ENCODE data around the gene MTA3. TPM values are rescaled to one million over a fixed set of nuclear protein-coding genes. Genes with fewer than 3 reads are reported as not detected.
A peak's percentile ranks its signal among the peaks of the same experiment; 100 is the strongest.

MTA3 gene
- total and polyA plus RNA-seq, 7 experiments from 2014 or later, result 23.9 to 49.1 (median 30.5) TPM

DNA sequence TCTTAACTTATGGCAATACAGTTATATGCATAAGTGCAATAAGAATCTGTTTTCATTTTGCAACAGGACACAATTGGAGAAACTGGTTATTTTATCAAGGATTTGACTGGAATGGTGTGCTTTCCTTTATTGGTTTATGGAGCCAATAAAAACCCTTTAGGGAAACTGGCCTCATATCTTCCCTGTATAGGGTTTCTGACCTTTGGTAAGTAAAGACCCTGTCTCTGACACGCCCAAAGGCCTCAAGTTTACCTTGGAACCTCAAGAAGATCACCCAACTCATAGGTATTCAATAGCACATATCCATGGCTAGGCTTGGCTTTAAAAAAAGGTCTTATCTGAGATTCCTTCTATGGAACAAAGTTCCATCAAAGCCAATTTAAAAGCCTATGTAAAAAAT is 212.7 kb downstream of the MTA3 start:
- Histone ChIP-seq H3K9me3 (ENCODE audit: control insufficient read depth in 2 of 3, low read length in 3 of 3) (no peaks in the 10 kb centered on the region), H3K36me3 (ENCODE audit: control insufficient read depth in 2 of 3, insufficient read depth in 3 of 3, low read length in 3 of 3) (no peaks in the 10 kb centered on the region), H3K27ac (ENCODE audit: low read depth, low read length) (no peak overlapping the region), H3K4me3 (ENCODE audit: low read length) (no peak overlapping the region), H3K4me1 (ENCODE audit: control insufficient read depth in 2 of 2, insufficient read depth in 2 of 2, low read length in 2 of 2) (peaks cover 0 to 6% of the 10 kb centered on the region in 2 donors), H3K27me3 (ENCODE audit: control insufficient read depth in 2 of 2, insufficient read depth in 2 of 2, low read length in 2 of 2) (no peaks in the 10 kb centered on the region)
- Mint-ChIP-seq H3K27me3 (no peaks in the 10 kb centered on the region), H3K36me3 (peaks cover 0 to 19% (median 15%) of the 10 kb centered on the region in 5 donors), H3K4me3 (peak overlapping the region in 1 of 10 donors; percentile 12), H3K9me3 (peaks cover 0 to 30% (median 4%) of the 10 kb centered on the region in 11 donors), H3K4me1 (peaks cover 0 to 20% (median 14%) of the 10 kb centered on the region in 7 donors), H3K27ac (no peak overlapping the region)
- DNase-seq, result no peak
- intact Hi-C loops (cut with micrococcal nuclease), result no loop called here
- ChIA-PET CTCF (no interaction called here), POLR2A (interaction anchor here (0.6 kb wide), 1 partner anchor 835 kb away, joined by 6 read pairs; no protein-coding TSS in a partner anchor)
- no peak for ATAC-seq

GRCh38 chr2:42783511-42783910 is 215.1 kb downstream of the MTA3 start:
- DNase-seq (no peak), ATAC-seq (no peak)
- Mint-ChIP-seq H3K9me3 (peaks cover 0 to 20% (median 0%) of the 10 kb centered on the region in 11 donors), H3K27me3 (peaks cover 0 to 5% (median 2%) of the 10 kb centered on the region in 5 donors), H3K4me3 (no peak overlapping the region), H3K36me3 (peaks cover 0 to 19% (median 10%) of the 10 kb centered on the region in 5 donors), H3K4me1 (peaks cover 0 to 2% (median 0%) of the 10 kb centered on the region in 7 donors), H3K27ac (no peak overlapping the region)
- intact Hi-C loops (cut with micrococcal nuclease), result no loop called here
- no peak overlapping the region for H3K4me3 ChIP-seq (ENCODE audit: low read length)
- H3K36me3 ChIP-seq (ENCODE audit: control insufficient read depth in 2 of 3, insufficient read depth in 3 of 3, low read length in 3 of 3), result no peaks in the 10 kb centered on the region
- H3K27ac ChIP-seq (ENCODE audit: low read depth, low read length), result no peak overlapping the region
- ChIA-PET POLR2A (no interaction called here), CTCF (no interaction called here)
- peaks cover 0 to under 1% of the 10 kb centered on the region in 2 donors for H3K4me1 ChIP-seq (ENCODE audit: control insufficient read depth in 2 of 2, insufficient read depth in 2 of 2, low read length in 2 of 2)
- no peaks in the 10 kb centered on the region for H3K9me3 ChIP-seq (ENCODE audit: control insufficient read depth in 2 of 3, low read length in 3 of 3)
- H3K27me3 ChIP-seq (ENCODE audit: control insufficient read depth in 2 of 2, insufficient read depth in 2 of 2, low read length in 2 of 2), result no peaks in the 10 kb centered on the region

- CTCF ChIA-PET, result no interaction called here
- H3K27me3 Mint-ChIP-seq, result peaks cover 0 to 9% (median 7%) of the 10 kb centered on the region in 5 donors
- intact Hi-C loops (cut with micrococcal nuclease), result no loop called here
- no peaks in the 10 kb centered on the region for H3K36me3 ChIP-seq (ENCODE audit: control insufficient read depth in 2 of 3, insufficient read depth in 3 of 3, low read length in 3 of 3)
- ATAC-seq (no peak), DNase-seq (no peak)
- peaks cover 0 to 20% (median 0%) of the 10 kb centered on the region in 11 donors for H3K9me3 Mint-ChIP-seq
- H3K4me3 ChIP-seq (ENCODE audit: low read length), result no peak overlapping the region
- H3K27ac Mint-ChIP-seq, result no peak overlapping the region
- peaks cover 0 to 19% (median 10%) of the 10 kb centered on the region in 5 donors for H3K36me3 Mint-ChIP-seq
- H3K4me3 Mint-ChIP-seq, result no peak overlapping the region
- H3K27ac ChIP-seq (ENCODE audit: low read depth, low read length), result no peak overlapping the region
- POLR2A ChIA-PET, result no interaction called here
- H3K4me1 Mint-ChIP-seq, result no peaks in the 10 kb centered on the region
- H3K4me1 ChIP-seq (ENCODE audit: control insufficient read depth in 2 of 2, insufficient read depth in 2 of 2, low read length in 2 of 2), result no peaks in the 10 kb centered on the region
- H3K9me3 ChIP-seq (ENCODE audit: control insufficient read depth in 2 of 3, low read length in 3 of 3), result no peaks in the 10 kb centered on the region
- H3K27me3 ChIP-seq (ENCODE audit: control insufficient read depth in 2 of 2, insufficient read depth in 2 of 2, low read length in 2 of 2), result no peaks in the 10 kb centered on the region
Observed at GRCh38 chr2:42784204-42784880, 215.9 kb downstream of the MTA3 start.

- Mint-ChIP-seq H3K27me3 (peaks cover 19 to 27% (median 26%) of the 10 kb centered on the region in 5 donors), H3K4me1 (peaks cover 1 to 11% (median 9%) of the 10 kb centered on the region in 7 donors), H3K9me3 (peaks cover 0 to 10% (median 0%) of the 10 kb centered on the region in 11 donors), H3K36me3 (peaks cover 3 to 23% (median 10%) of the 10 kb centered on the region in 5 donors), H3K4me3 (no peak overlapping the region), H3K27ac (no peak overlapping the region)
- ChIA-PET POLR2A (no interaction called here), CTCF (no interaction called here)
- intact Hi-C loops (cut with micrococcal nuclease), result no loop called here
- H3K27ac ChIP-seq (ENCODE audit: low read depth, low read length), result no peak overlapping the region
- no peak for ATAC-seq
- no peaks in the 10 kb centered on the region for H3K9me3 ChIP-seq (ENCODE audit: control insufficient read depth in 2 of 3, low read length in 3 of 3)
- no peaks in the 10 kb centered on the region for H3K4me1 ChIP-seq (ENCODE audit: control insufficient read depth in 2 of 2, insufficient read depth in 2 of 2, low read length in 2 of 2)
- no peak for DNase-seq
- no peak overlapping the region for H3K4me3 ChIP-seq (ENCODE audit: low read length)
- no peaks in the 10 kb centered on the region for H3K36me3 ChIP-seq (ENCODE audit: control insufficient read depth in 2 of 3, insufficient read depth in 3 of 3, low read length in 3 of 3)
- H3K27me3 ChIP-seq (ENCODE audit: control insufficient read depth in 2 of 2, insufficient read depth in 2 of 2, low read length in 2 of 2), result peaks cover 0 to 3% of the 10 kb centered on the region in 2 donors
Observed at GRCh38 chr2:42786561-42787345, 218.3 kb downstream of the MTA3 start.

DNA sequence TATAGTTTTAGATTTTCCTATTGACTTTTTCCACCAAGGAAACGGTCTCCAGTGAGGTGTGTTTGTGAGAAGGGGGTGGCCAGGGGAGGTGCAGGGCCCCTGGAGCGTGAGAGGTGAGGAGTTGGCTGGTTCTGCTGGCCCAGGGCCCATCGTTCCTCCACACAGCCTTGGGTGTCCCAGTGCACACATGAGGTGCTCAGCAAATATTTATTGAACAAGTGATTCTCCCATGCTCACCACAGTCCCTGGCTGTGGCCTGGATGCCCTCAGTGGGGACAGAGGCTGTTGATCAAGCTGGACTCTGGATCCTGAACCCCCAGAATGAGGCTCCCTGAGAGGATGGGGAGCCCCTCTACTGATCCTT is 219.0 kb downstream of the MTA3 start:
- intact Hi-C loops (cut with micrococcal nuclease), result no loop called here
- Histone ChIP-seq H3K27me3 (ENCODE audit: control insufficient read depth in 2 of 2, insufficient read depth in 2 of 2, low read length in 2 of 2) (peaks cover 0 to 3% of the 10 kb centered on the region in 2 donors), H3K9me3 (ENCODE audit: control insufficient read depth in 2 of 3, low read length in 3 of 3) (no peaks in the 10 kb centered on the region), H3K36me3 (ENCODE audit: control insufficient read depth in 2 of 3, insufficient read depth in 3 of 3, low read length in 3 of 3) (no peaks in the 10 kb centered on the region), H3K4me1 (ENCODE audit: control insufficient read depth in 2 of 2, insufficient read depth in 2 of 2, low read length in 2 of 2) (peaks cover 0 to 4% of the 10 kb centered on the region in 2 donors), H3K27ac (ENCODE audit: low read depth, low read length) (no peak overlapping the region), H3K4me3 (ENCODE audit: low read length) (no peak overlapping the region)
- no peak overlapping the region for H3K4me3 Mint-ChIP-seq
- CTCF ChIA-PET, result no interaction called here
- peaks cover 5 to 17% (median 8%) of the 10 kb centered on the region in 5 donors for H3K36me3 Mint-ChIP-seq
- H3K27me3 Mint-ChIP-seq, result peaks cover 24 to 32% (median 30%) of the 10 kb centered on the region in 5 donors
- POLR2A ChIA-PET, result no interaction called here
- peaks cover 0 to 4% (median 0%) of the 10 kb centered on the region in 11 donors for H3K9me3 Mint-ChIP-seq
- H3K27ac Mint-ChIP-seq, result no peak overlapping the region
- peaks cover 4 to 16% (median 14%) of the 10 kb centered on the region in 7 donors for H3K4me1 Mint-ChIP-seq
- ATAC-seq (no peak), DNase-seq (no peak)

- ATAC-seq (no peak), DNase-seq (no peak)
- peaks cover 0 to 3% of the 10 kb centered on the region in 2 donors for H3K27me3 ChIP-seq (ENCODE audit: control insufficient read depth in 2 of 2, insufficient read depth in 2 of 2, low read length in 2 of 2)
- H3K9me3 Mint-ChIP-seq, result peaks cover 0 to 4% (median 0%) of the 10 kb centered on the region in 11 donors
- no peaks in the 10 kb centered on the region for H3K9me3 ChIP-seq (ENCODE audit: control insufficient read depth in 2 of 3, low read length in 3 of 3)
- no peak overlapping the region for H3K27ac ChIP-seq (ENCODE audit: low read depth, low read length)
- CTCF ChIA-PET, result no interaction called here
- H3K4me3 ChIP-seq (ENCODE audit: low read length), result no peak overlapping the region
- POLR2A ChIA-PET, result no interaction called here
- H3K27me3 Mint-ChIP-seq, result peaks cover 24 to 32% (median 30%) of the 10 kb centered on the region in 5 donors
- peak overlapping the region in 1 of 10 donors; percentile 45 for H3K4me3 Mint-ChIP-seq
- no peaks in the 10 kb centered on the region for H3K36me3 ChIP-seq (ENCODE audit: control insufficient read depth in 2 of 3, insufficient read depth in 3 of 3, low read length in 3 of 3)
- intact Hi-C loops (cut with micrococcal nuclease), result no loop called here
- peaks cover 4 to 16% (median 14%) of the 10 kb centered on the region in 7 donors for H3K4me1 Mint-ChIP-seq
- no peak overlapping the region for H3K27ac Mint-ChIP-seq
- peaks cover 0 to 4% of the 10 kb centered on the region in 2 donors for H3K4me1 ChIP-seq (ENCODE audit: control insufficient read depth in 2 of 2, insufficient read depth in 2 of 2, low read length in 2 of 2)
- peaks cover under 1 to 12% (median 8%) of the 10 kb centered on the region in 5 donors for H3K36me3 Mint-ChIP-seq
Observed at GRCh38 chr2:42787788-42788477, 219.5 kb downstream of the MTA3 start.
